Activated naive CD4-positive, alpha-beta T cell treated with anti-CD3 and anti-CD28 coated beads for 36 hours (primary cell): ENCODE results near the gene TMPRSS2. TPM values are rescaled to one million over a fixed set of nuclear protein-coding genes. Genes with fewer than 3 reads are reported as not detected.

ENCODE experiments used
- total RNA-seq, 2 experiments: library from RNA; stranded (reverse); gene quantifications; one replicate each; pipeline ENCODE4 v1.2.3, GENCODE V29; 2021

TMPRSS2 gene
- total RNA-seq, 2 experiments from 2014 or later: not detected

Other genes with a start within 250 kb of the TMPRSS2 start
- gene FAM3B, start 191.4 kb downstream of the TMPRSS2 start, total RNA-seq: not detected
- 10 to 100 TPM; 32.5 to 33.4 TPM for gene MX2, start 146.1 kb downstream of the TMPRSS2 start, total RNA-seq
- 100 to 1,000 TPM; 138 to 145 TPM for gene MX1, start 81.9 kb downstream of the TMPRSS2 start, total RNA-seq